ENCODE measurements around the gene AGA. TPM values are rescaled to one million over a fixed set of nuclear protein-coding genes. Genes with fewer than 3 reads are reported as not detected.

AGA gene
- total and polyA plus RNA-seq, 3 experiments from 2014 or later: 15.1 to 40.7 (median 16.8) TPM

DNA sequence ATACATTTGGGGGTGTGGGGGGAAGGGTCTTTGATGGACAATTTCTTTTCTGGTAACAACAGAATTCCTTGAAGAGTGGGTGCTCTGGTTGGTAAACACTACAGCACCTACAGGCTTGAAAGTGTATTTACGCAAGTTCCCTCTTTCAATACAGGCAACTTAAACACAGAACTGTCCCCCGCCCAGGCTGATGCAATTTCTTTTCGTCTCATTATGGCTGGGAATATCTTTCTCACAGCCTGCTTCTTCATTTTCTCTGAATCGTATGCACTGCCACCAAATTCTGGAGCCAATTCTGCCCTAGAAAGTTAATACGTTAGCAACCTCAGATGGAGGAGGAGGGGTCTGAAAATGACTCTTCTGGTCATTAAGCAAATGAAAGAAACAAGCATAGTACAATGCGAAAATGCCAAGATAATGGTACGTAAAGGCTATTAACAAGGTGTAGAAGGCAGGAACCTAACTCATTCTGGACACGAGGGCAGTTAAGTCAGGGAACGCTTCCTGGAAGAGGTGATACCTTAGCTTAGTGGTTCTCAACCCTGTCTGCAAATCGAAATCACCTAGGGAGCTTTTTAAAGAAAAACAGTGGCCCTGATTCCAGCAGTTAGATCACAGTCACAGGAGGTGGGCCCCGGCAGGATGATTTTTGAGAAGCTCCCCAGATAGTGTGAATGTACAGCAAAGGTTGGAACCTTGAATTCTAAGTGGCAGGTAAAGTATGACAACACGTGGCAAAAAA, 1.0 kb downstream of the AGA start:
- H3K27me3 Mint-ChIP-seq: no peaks in the 10 kb centered on the region
- POLR2A ChIA-PET: interaction anchor here (0.7 to 2.0 kb wide), 2 partner anchors 19 to 132 kb away, joined by 3 to 14 read pairs; partner anchors contain the start of gene NEIL3
- H3K9me3 Mint-ChIP-seq: no peaks in the 10 kb centered on the region
- H3K27ac Mint-ChIP-seq: peak overlapping the region; percentile 90 to 99 (median 96)
- H3K4me3 Mint-ChIP-seq: peak overlapping the region; percentile 90 to 98 (median 95)
- peaks cover 30 to 36% (median 33%) of the 10 kb centered on the region in 3 donors for H3K4me1 Mint-ChIP-seq
- CTCF ChIA-PET: interaction anchor here (1.0 to 2.9 kb wide), 4 partner anchors 10 to 132 kb away, joined by 3 to 12 read pairs (median 4); no protein-coding TSS in a partner anchor
- Histone ChIP-seq H3K27me3 (ENCODE audit: insufficient read depth, low read length, poor library complexity, severe bottlenecking) (no peaks in the 10 kb centered on the region), H3K27ac (ENCODE audit: low read depth, low read length) (peak overlapping the region; percentile 88), H3K4me1 (ENCODE audit: insufficient read depth, low read length) (peaks cover 15% of the 10 kb centered on the region), H3K36me3 (ENCODE audit: insufficient read depth, low read length) (peaks cover 6% of the 10 kb centered on the region), H3K4me3 (ENCODE audit: low read length) (peak overlapping the region; percentile 92), H3K9me3 (ENCODE audit: low read length) (no peaks in the 10 kb centered on the region)
- peak in 2 of 5 donors; percentile 4 to 26 for DNase-seq
- H3K36me3 Mint-ChIP-seq: peaks cover 0 to 46% (median 14%) of the 10 kb centered on the region in 3 donors

DNA sequence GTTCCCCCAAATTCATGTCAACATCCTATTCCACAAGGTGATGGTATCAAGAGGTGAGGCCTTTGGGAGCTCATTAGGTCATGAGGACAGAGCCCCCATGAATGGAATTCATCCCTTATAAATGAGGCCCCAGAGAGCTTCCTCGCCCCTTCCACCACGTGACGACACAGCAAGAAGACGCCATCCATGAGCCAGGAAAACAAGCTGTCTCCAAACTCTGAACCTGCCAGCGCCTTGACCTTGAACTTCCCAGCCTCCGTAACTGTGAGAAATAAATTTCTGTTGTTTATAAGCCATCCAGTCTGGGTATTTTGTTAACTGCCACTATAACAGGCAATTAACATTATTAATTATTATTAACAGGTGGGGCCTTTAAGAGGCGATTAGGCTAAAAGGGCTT, 5.8 kb downstream of the AGA start:
- Histone ChIP-seq H3K27me3 (ENCODE audit: insufficient read depth, low read length, poor library complexity, severe bottlenecking) (no peaks in the 10 kb centered on the region), H3K36me3 (ENCODE audit: insufficient read depth, low read length) (peaks cover 19% of the 10 kb centered on the region), H3K27ac (ENCODE audit: low read depth, low read length) (no peak overlapping the region), H3K4me3 (ENCODE audit: low read length) (no peak overlapping the region), H3K9me3 (ENCODE audit: low read length) (no peaks in the 10 kb centered on the region), H3K4me1 (ENCODE audit: insufficient read depth, low read length) (peaks cover 8% of the 10 kb centered on the region)
- CTCF ChIA-PET: no interaction called here
- POLR2A ChIA-PET: no interaction called here
- Mint-ChIP-seq H3K27me3 (no peaks in the 10 kb centered on the region), H3K9me3 (no peaks in the 10 kb centered on the region), H3K27ac (no peak overlapping the region), H3K4me1 (peaks cover 21 to 26% (median 22%) of the 10 kb centered on the region in 3 donors), H3K36me3 (peaks cover 5 to 75% (median 23%) of the 10 kb centered on the region in 3 donors), H3K4me3 (no peak overlapping the region)
- no peak for DNase-seq

DNA sequence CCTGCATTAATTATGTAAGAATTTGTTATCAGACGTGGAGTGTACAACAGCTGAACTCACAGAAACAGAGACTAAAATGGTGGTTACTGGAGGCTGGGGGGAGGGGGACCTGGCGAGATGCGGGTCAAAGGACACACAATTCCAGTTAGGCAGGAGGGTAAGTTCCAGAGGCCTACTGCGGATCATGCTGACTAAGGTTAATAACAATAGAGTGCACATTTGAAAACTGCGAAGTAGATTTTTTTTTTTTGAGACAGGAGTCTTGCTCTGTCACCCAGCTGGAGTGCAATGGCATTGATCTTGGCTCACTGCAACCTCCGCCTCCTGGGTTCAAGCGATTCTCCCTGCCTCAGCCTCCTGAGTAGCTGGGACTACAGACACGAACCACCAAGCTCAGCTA, 7.6 kb downstream of the AGA start:
- Mint-ChIP-seq H3K27me3 (no peaks in the 10 kb centered on the region), H3K36me3 (peaks cover 5 to 79% (median 25%) of the 10 kb centered on the region in 3 donors), H3K4me3 (no peak overlapping the region), H3K27ac (no peak overlapping the region), H3K9me3 (no peaks in the 10 kb centered on the region), H3K4me1 (peaks cover 3 to 8% (median 6%) of the 10 kb centered on the region in 3 donors)
- no peak overlapping the region for H3K27ac ChIP-seq (ENCODE audit: low read depth, low read length)
- peaks cover 29% of the 10 kb centered on the region for H3K36me3 ChIP-seq (ENCODE audit: insufficient read depth, low read length)
- DNase-seq: no peak
- ChIA-PET POLR2A (no interaction called here), CTCF (no interaction called here)
- no peaks in the 10 kb centered on the region for H3K4me1 ChIP-seq (ENCODE audit: insufficient read depth, low read length)
- H3K27me3 ChIP-seq (ENCODE audit: insufficient read depth, low read length, poor library complexity, severe bottlenecking): no peaks in the 10 kb centered on the region
- H3K4me3 ChIP-seq (ENCODE audit: low read length): no peak overlapping the region
- no peaks in the 10 kb centered on the region for H3K9me3 ChIP-seq (ENCODE audit: low read length)

DNA sequence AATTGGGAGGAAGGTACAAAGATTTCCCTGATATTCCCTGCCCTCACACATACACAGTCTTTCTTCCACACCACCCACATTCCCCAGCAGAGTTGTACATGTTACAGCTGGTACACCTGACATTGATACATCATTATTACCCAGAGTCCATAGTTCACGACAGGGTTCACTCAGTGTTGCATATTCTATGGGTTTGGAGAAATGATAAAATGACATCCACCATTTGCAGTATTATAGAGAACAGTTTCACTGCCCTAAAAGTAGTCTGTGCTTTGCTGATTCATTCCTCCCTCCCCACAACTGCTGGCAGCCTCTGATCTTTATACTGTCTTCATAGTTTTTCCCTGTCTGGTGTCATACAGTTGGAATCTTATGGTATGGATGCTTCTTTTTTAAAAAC, 15.0 kb downstream of the AGA start:
- Histone ChIP-seq H3K27ac (ENCODE audit: low read depth, low read length) (no peak overlapping the region), H3K4me1 (ENCODE audit: insufficient read depth, low read length) (no peaks in the 10 kb centered on the region), H3K27me3 (ENCODE audit: insufficient read depth, low read length, poor library complexity, severe bottlenecking) (no peaks in the 10 kb centered on the region), H3K36me3 (ENCODE audit: insufficient read depth, low read length) (peaks cover 15% of the 10 kb centered on the region), H3K9me3 (ENCODE audit: low read length) (no peaks in the 10 kb centered on the region), H3K4me3 (ENCODE audit: low read length) (no peak overlapping the region)
- H3K27me3 Mint-ChIP-seq: peaks cover 3 to 6% of the 10 kb centered on the region in 2 donors
- H3K36me3 Mint-ChIP-seq: peaks cover 0 to 19% (median 6%) of the 10 kb centered on the region in 3 donors
- no peaks in the 10 kb centered on the region for H3K9me3 Mint-ChIP-seq
- ChIA-PET POLR2A (no interaction called here), CTCF (no interaction called here)
- H3K27ac Mint-ChIP-seq: no peak overlapping the region
- no peaks in the 10 kb centered on the region for H3K4me1 Mint-ChIP-seq
- no peak for DNase-seq
- no peak overlapping the region for H3K4me3 Mint-ChIP-seq

DNA sequence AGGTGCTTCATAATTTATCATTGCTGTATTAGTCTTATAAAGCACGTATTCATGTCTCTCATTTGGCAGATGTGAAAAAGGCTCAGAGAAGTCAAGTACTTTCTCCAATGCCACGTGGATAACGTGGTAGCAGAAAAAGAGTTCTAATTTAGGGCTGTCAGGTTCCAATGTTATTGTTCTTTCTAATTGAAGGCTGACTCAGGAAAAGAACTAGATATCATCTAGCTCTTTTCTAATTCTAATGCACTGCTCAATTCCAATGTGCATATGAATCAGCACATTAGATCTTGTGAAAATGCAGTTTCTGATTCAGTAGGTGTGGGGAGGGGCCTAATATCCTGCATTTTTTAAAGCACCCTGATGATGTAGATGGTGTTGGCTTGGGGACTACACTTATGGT, 22.8 kb downstream of the AGA start:
- Histone ChIP-seq H3K4me3 (ENCODE audit: low read length) (no peak overlapping the region), H3K27ac (ENCODE audit: low read depth, low read length) (no peak overlapping the region), H3K4me1 (ENCODE audit: insufficient read depth, low read length) (no peaks in the 10 kb centered on the region), H3K9me3 (ENCODE audit: low read length) (peaks cover 4% of the 10 kb centered on the region), H3K36me3 (ENCODE audit: insufficient read depth, low read length) (no peaks in the 10 kb centered on the region), H3K27me3 (ENCODE audit: insufficient read depth, low read length, poor library complexity, severe bottlenecking) (no peaks in the 10 kb centered on the region)
- H3K27ac Mint-ChIP-seq: no peak overlapping the region
- POLR2A ChIA-PET: no interaction called here
- H3K4me3 Mint-ChIP-seq: no peak overlapping the region
- H3K9me3 Mint-ChIP-seq: peaks cover 10 to 17% (median 14%) of the 10 kb centered on the region in 5 donors
- H3K27me3 Mint-ChIP-seq: peaks cover 4 to 6% of the 10 kb centered on the region in 2 donors
- CTCF ChIA-PET: no interaction called here
- peaks cover 0 to 24% (median 2%) of the 10 kb centered on the region in 3 donors for H3K36me3 Mint-ChIP-seq
- DNase-seq: no peak
- H3K4me1 Mint-ChIP-seq: no peaks in the 10 kb centered on the region

DNA sequence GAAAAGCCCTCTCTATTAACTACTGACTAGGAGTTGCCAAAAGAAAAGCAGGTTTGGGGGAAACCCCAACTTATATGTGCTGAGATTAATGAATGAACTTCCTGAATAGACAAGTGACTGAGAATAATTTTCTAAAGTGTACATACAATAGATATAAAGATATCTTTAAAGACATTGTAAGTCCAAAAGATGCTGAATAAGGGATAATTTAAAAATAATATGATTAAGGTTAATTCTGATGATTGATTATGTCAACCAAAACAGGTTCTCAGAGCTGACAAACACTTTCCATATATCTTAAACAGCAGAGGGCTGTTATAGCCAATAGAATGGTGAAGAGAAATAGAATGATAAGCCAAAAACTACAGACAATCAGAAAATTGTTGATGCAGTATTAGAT, 28.6 kb downstream of the AGA start:
- Mint-ChIP-seq H3K27ac (no peak overlapping the region), H3K36me3 (peaks cover 0 to 3% (median 0%) of the 10 kb centered on the region in 3 donors), H3K27me3 (peaks cover 0 to 2% of the 10 kb centered on the region in 2 donors), H3K9me3 (no peaks in the 10 kb centered on the region), H3K4me3 (no peak overlapping the region), H3K4me1 (no peaks in the 10 kb centered on the region)
- Histone ChIP-seq H3K4me1 (ENCODE audit: insufficient read depth, low read length) (no peaks in the 10 kb centered on the region), H3K27me3 (ENCODE audit: insufficient read depth, low read length, poor library complexity, severe bottlenecking) (no peaks in the 10 kb centered on the region), H3K9me3 (ENCODE audit: low read length) (no peaks in the 10 kb centered on the region), H3K4me3 (ENCODE audit: low read length) (no peak overlapping the region), H3K27ac (ENCODE audit: low read depth, low read length) (no peak overlapping the region), H3K36me3 (ENCODE audit: insufficient read depth, low read length) (no peaks in the 10 kb centered on the region)
- ChIA-PET CTCF (no interaction called here), POLR2A (no interaction called here)
- no peak for DNase-seq

DNA sequence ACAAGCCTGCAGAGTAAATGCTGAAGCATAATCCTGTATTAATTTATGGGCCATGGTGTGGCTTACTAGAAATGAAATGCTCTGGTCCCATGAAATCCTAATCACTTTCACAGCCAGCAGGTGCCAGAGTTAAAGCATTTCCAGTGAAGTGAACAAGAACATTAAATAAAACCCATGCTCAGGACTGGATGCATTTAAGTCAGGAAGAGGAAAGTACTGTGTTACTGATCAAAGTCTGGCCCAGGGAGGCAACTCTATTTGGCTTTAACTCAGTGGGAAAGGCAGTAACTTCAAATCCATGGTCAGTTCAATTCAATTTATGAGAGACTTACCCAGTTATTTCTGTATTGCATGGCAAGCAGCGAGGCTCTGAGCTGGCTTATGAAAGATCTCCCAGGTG, 29.2 kb downstream of the AGA start:
- Histone ChIP-seq H3K9me3 (ENCODE audit: low read length) (no peaks in the 10 kb centered on the region), H3K4me3 (ENCODE audit: low read length) (no peak overlapping the region), H3K27me3 (ENCODE audit: insufficient read depth, low read length, poor library complexity, severe bottlenecking) (no peaks in the 10 kb centered on the region), H3K4me1 (ENCODE audit: insufficient read depth, low read length) (no peaks in the 10 kb centered on the region), H3K36me3 (ENCODE audit: insufficient read depth, low read length) (no peaks in the 10 kb centered on the region), H3K27ac (ENCODE audit: low read depth, low read length) (no peak overlapping the region)
- Mint-ChIP-seq H3K4me3 (no peak overlapping the region), H3K36me3 (peaks cover 0 to 3% (median 0%) of the 10 kb centered on the region in 3 donors), H3K4me1 (no peaks in the 10 kb centered on the region), H3K27ac (no peak overlapping the region), H3K27me3 (peaks cover 0 to 2% of the 10 kb centered on the region in 2 donors), H3K9me3 (no peaks in the 10 kb centered on the region)
- ChIA-PET POLR2A (no interaction called here), CTCF (no interaction called here)
- no peak for DNase-seq

DNA sequence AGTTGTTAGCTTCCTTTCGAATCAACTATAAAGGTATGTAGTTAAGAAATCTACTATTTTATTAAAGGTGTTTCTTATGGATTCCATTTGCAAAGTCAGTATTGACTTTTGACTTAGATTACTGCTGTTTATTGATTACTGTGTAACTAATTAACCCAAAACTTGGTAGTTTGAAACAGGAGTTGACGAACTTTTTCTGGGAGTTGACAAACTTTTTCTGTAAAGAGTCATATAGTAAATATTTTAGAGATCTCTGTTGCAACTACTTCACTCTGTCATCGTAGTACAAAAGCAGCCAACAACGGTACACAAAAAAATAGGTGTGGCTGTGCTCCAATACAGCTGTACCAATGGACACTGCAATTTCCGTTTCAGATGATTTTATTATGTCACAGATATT, 30.2 kb downstream of the AGA start:
- Mint-ChIP-seq H3K4me3 (no peak overlapping the region), H3K36me3 (peaks cover 0 to 3% (median 0%) of the 10 kb centered on the region in 3 donors), H3K4me1 (no peaks in the 10 kb centered on the region), H3K9me3 (peaks cover 0 to 1% (median 0%) of the 10 kb centered on the region in 5 donors), H3K27ac (no peak overlapping the region), H3K27me3 (peaks cover 0 to 4% of the 10 kb centered on the region in 2 donors)
- no peak overlapping the region for H3K4me3 ChIP-seq (ENCODE audit: low read length)
- H3K27ac ChIP-seq (ENCODE audit: low read depth, low read length): no peak overlapping the region
- H3K9me3 ChIP-seq (ENCODE audit: low read length): no peaks in the 10 kb centered on the region
- no peaks in the 10 kb centered on the region for H3K36me3 ChIP-seq (ENCODE audit: insufficient read depth, low read length)
- ChIA-PET CTCF (no interaction called here), POLR2A (no interaction called here)
- H3K27me3 ChIP-seq (ENCODE audit: insufficient read depth, low read length, poor library complexity, severe bottlenecking): no peaks in the 10 kb centered on the region
- no peak for DNase-seq
- no peaks in the 10 kb centered on the region for H3K4me1 ChIP-seq (ENCODE audit: insufficient read depth, low read length)

Data from CD8-positive, alpha-beta memory T cell (primary cell).